Common myeloid progenitor, CD34-positive (primary cell): ENCODE results near the gene TLX1.
A peak's percentile ranks its signal among the peaks of the same experiment; 100 is the strongest.

Experiments
- CTCF ChIA-PET: fragments of 350-600 bp; sonication (Branson Sonifier 250); formaldehyde crosslinking; loops from one replicate; lab custom pipeline; 2021; ENCODE audit warnings: antibody characterized with exemption; lab: Charles Lee
- POLR2A ChIA-PET: fragments of 350-600 bp; sonication (Branson Sonifier 250); formaldehyde crosslinking; loops from one replicate; lab custom pipeline; 2021; ENCODE audit warnings: antibody characterized with exemption; lab: Charles Lee
- DNase-seq, 3 donors: peaks; one replicate each; pipeline versions ENCODE4 v3.0.0 to v3.0.0-alpha.2; 2013
- H3K27ac ChIP-seq, 2 experiments: 1 replicate in 1 of 2; 2 replicates in 1 of 2; pipeline ENCODE4 v1.7.0; 2013; ENCODE audit warnings: inconsistent platforms in 2 of 2, low read length in 2 of 2, mild to moderate bottlenecking in 2 of 2, low read depth in 1 of 2, moderate library complexity in 1 of 2; ENCODE audit not compliant: severe bottlenecking in 2 of 2, insufficient read depth in 1 of 2, poor library complexity in 1 of 2
- H3K27me3 ChIP-seq, 5 experiments: replicated peaks in 2 of 5; 1 replicate in 3 of 5; 2 replicates in 2 of 5; pipeline versions ENCODE4 v1.6.1 to v1.7.0; 2013; ENCODE audit warnings: low read length in 4 of 5, mild to moderate bottlenecking in 2 of 5, moderate library complexity in 2 of 5, inconsistent platforms in 1 of 5; ENCODE audit not compliant: insufficient read depth in 5 of 5, control insufficient read depth in 4 of 5
- H3K36me3 ChIP-seq, 4 experiments: 1 replicate in 2 of 4; 2 replicates in 2 of 4; pipeline versions ENCODE4 v1.6.1 to v1.7.0; 2013; ENCODE audit warnings: low read length in 3 of 4, control low read depth in 1 of 4, mild to moderate bottlenecking in 1 of 4; ENCODE audit not compliant: control insufficient read depth in 4 of 4, insufficient read depth in 4 of 4
- H3K4me1 ChIP-seq, 4 experiments: 1 replicate in 3 of 4; 2 replicates in 1 of 4; pipeline versions ENCODE4 v1.6.1 to v1.7.1; 2013; ENCODE audit warnings: low read length in 3 of 4, mild to moderate bottlenecking in 3 of 4, control low read depth in 1 of 4, inconsistent platforms in 1 of 4, moderate library complexity in 1 of 4; ENCODE audit not compliant: control insufficient read depth in 4 of 4, insufficient read depth in 4 of 4; ENCODE audit errors: control extremely low read depth in 1 of 4
- H3K4me3 ChIP-seq, 7 experiments: 1 replicate in 4 of 7; 2 replicates in 3 of 7; pipeline versions ENCODE4 v1.5.1 to v1.7.0; 2013; ENCODE audit warnings: mild to moderate bottlenecking in 7 of 7, low read length in 6 of 7, moderate library complexity in 6 of 7, inconsistent platforms in 2 of 7, low read depth in 2 of 7, control low read depth in 1 of 7; ENCODE audit not compliant: insufficient read depth in 4 of 7, control insufficient read depth in 1 of 7; ENCODE audit errors: extremely low read depth in 1 of 7
- H3K9me3 ChIP-seq, 5 experiments: 1 replicate in 4 of 5; 2 replicates in 1 of 5; pipeline versions ENCODE4 v1.6.1 to v1.7.1; 2013; ENCODE audit warnings: low read length in 4 of 5, mild to moderate bottlenecking in 2 of 5, inconsistent platforms in 1 of 5, low read depth in 1 of 5, moderate library complexity in 1 of 5; ENCODE audit not compliant: control insufficient read depth in 4 of 5, insufficient read depth in 2 of 5; ENCODE audit errors: control extremely low read depth in 1 of 5
- WGBS: methylation state at CpG from one replicate; pipeline ENCODE4 v1.1.5; 2013; ENCODE audit not compliant: insufficient coverage; 5-methylcytosine and 5-hydroxymethylcytosine counted together

Gene TLX1

DNA sequence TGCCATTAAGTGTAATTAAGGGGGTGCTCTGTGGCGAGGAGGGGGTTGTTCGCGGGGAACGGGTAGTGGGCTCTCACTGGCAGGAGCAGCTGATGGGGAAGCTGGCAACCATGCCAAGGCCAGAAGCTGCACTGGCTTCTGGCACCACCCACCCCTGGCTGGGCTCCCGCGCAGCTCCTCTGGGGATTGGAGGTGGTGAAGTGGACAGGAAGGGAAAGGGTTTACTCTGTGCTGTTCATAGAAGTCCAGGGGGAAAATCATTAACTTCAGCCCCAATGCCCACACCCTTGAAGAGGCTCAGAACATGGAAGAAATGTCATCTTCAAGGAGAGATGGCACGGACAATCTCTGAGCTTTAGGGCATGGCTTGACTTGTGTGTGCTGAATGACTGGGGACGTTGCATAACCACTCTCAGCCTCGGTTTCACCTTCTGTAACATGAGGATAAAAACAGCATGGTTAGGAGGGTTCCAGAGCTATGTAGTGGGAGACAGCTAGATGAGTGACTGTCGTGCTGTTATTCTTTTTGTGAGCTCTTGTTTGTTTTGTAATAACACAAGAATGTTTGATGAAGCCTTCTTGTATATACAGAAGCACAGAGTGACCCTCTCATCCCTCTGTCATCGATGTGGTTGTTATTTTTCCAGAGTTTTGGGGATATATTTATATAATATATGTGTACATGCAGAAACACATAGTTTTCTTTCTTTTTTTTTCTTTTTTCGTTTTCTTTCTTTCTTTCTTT lies 39.4 kb upstream of the TLX1 start:
- Histone ChIP-seq H3K27me3 (peaks cover 2 to 93% (median 46%) of the 10 kb centered on the region in 5 experiments), H3K4me1 (no peaks in the 10 kb centered on the region), H3K4me3 (no peak overlapping the region), H3K27ac (no peak overlapping the region), H3K36me3 (no peaks in the 10 kb centered on the region), H3K9me3 (no peaks in the 10 kb centered on the region)
- no peak for DNase-seq
- ChIA-PET POLR2A (interaction anchor here (0.7 kb wide), 1 partner anchor 221 kb away, joined by 3 read pairs; no protein-coding TSS in a partner anchor), CTCF (interaction anchor here (1.2 to 67.5 kb wide), 5 partner anchors 8 to 70 kb away, joined by 3 to 1574 read pairs (median 125); partner anchors contain the start of genes KAZALD1, PDZD7, SFXN3 and TLX1)
- 82% methylated on average over 8 of the region's 12 CpGs for WGBS

DNA sequence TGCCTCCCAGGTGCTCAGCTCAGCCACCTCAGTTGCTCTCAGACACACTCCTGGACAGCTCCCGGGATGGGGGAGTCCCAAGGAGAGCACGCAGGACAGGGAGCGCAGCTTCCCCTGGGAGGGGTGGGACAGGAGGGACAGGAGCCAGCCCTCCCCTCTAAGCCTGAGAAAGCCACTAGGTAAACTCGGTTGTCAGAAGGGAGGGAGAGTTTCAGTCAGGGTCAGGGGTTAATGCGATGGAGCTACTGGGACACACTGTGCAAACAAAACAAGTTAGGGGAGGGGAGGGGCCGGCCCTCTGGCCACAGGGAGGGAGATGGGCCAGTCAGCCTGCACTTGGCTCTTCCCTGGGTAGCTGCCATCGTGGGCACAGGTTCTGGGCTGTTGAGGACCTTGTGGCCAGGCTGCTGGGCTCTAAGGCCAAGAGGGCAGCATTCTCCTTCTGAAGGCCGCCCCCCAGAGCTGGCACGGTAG lies 38.2 kb upstream of the TLX1 start:
- ChIA-PET POLR2A (interaction anchor here (0.6 kb wide), 1 partner anchor 42 kb away, joined by 3 read pairs; no protein-coding TSS in a partner anchor), CTCF (interaction anchor here (0.9 to 67.5 kb wide), 7 partner anchors 9 to 69 kb away, joined by 3 to 1574 read pairs (median 74); partner anchors contain the start of genes KAZALD1, PDZD7, SFXN3 and TLX1)
- H3K36me3 ChIP-seq: no peaks in the 10 kb centered on the region
- H3K9me3 ChIP-seq: no peaks in the 10 kb centered on the region
- 55% methylated on average over 6 of the region's 9 CpGs for WGBS
- no peak overlapping the region for H3K27ac ChIP-seq
- no peak overlapping the region for H3K4me3 ChIP-seq
- H3K27me3 ChIP-seq: peaks cover 2 to 92% (median 37%) of the 10 kb centered on the region in 5 experiments
- no peaks in the 10 kb centered on the region for H3K4me1 ChIP-seq
- DNase-seq: no peak

GRCh38 chr10:101094121-101094879 lies 36.8 kb upstream of the TLX1 start:
- no peak for DNase-seq
- H3K9me3 ChIP-seq: peaks cover 0 to 2% (median 0%) of the 10 kb centered on the region in 5 experiments
- peaks cover 2 to 88% (median 24%) of the 10 kb centered on the region in 5 experiments for H3K27me3 ChIP-seq
- POLR2A ChIA-PET: no interaction called here
- 80% methylated on average over 11 of the region's 14 CpGs for WGBS
- H3K4me3 ChIP-seq: no peak overlapping the region
- CTCF ChIA-PET: interaction anchor here (0.7 to 67.5 kb wide), 11 partner anchors 8 to 63 kb away, joined by 3 to 1574 read pairs (median 32); partner anchors contain the start of genes KAZALD1, PDZD7, SFXN3 and TLX1
- H3K36me3 ChIP-seq: no peaks in the 10 kb centered on the region
- H3K27ac ChIP-seq: no peak overlapping the region
- no peaks in the 10 kb centered on the region for H3K4me1 ChIP-seq

GRCh38 chr10:101095004-101095403 lies 36.1 kb upstream of the TLX1 start:
- Histone ChIP-seq H3K36me3 (no peaks in the 10 kb centered on the region), H3K4me1 (no peaks in the 10 kb centered on the region), H3K27me3 (peaks cover 2 to 88% (median 25%) of the 10 kb centered on the region in 5 experiments), H3K4me3 (no peak overlapping the region), H3K27ac (no peak overlapping the region), H3K9me3 (peaks cover 0 to 5% (median 0%) of the 10 kb centered on the region in 5 experiments)
- DNase-seq: no peak
- ChIA-PET CTCF (interaction anchor here (1.1 to 67.5 kb wide), 12 partner anchors 11 to 58 kb away, joined by 3 to 1574 read pairs (median 22); partner anchors contain the start of genes KAZALD1, PDZD7, SFXN3 and TLX1), POLR2A (interaction anchor here (1.3 kb wide), 1 partner anchor 47 kb away, joined by 4 read pairs; no protein-coding TSS in a partner anchor)
- 65% methylated on average over 4 of the region's 6 CpGs for WGBS

DNA sequence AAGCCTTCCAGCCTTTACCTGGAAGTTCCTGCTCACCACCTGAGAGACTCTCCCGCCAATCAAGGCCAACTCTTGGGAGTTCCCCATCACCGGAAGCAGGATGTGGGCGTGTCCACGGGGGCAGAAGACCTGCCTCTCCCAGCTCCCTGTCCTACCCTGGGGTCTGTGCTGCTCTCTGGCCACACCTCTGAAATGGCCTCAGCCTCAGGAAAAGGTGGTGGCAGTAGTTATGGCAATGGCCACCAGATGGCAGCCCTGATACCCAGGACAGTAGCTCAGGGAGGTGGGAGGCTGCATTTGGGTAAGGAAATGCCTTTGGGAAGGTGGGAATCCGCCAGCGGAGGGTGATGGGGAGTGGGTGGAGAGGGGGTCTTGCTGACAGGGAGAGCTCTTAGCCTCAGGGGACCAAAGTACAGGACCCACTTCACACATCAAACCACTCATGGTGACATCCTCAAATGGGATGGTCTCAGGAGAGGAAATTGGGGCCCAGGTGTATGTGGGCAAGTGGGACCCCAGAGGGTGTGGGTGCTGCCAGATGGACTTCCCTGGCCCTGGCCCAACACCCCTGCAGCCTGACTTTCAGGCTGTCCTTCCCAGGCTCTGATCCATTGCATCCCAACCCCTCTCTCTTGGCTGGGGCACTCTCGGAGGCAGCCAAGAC lies 35.4 kb upstream of the TLX1 start:
- DNase-seq: peak; percentile 57 to 72 (median 60)
- ChIA-PET POLR2A (interaction anchor here (1.3 kb wide), 1 partner anchor 46 kb away, joined by 4 read pairs; no protein-coding TSS in a partner anchor), CTCF (interaction anchor here (1.0 to 67.5 kb wide), 17 partner anchors 10 to 151 kb away, joined by 3 to 1574 read pairs (median 5); partner anchors contain the start of genes KAZALD1, PDZD7, SFXN3 and TLX1)
- Histone ChIP-seq H3K4me3 (no peak overlapping the region), H3K27ac (no peak overlapping the region), H3K9me3 (peaks cover 0 to 5% (median 0%) of the 10 kb centered on the region in 5 experiments), H3K4me1 (no peaks in the 10 kb centered on the region), H3K36me3 (no peaks in the 10 kb centered on the region), H3K27me3 (peaks cover 2 to 88% (median 23%) of the 10 kb centered on the region in 5 experiments)
- WGBS: 0% methylated on average over 4 of the region's 7 CpGs

- WGBS: 85% methylated on average over 3 of the region's 4 CpGs
- CTCF ChIA-PET: interaction anchor here (1.0 to 67.5 kb wide), 16 partner anchors 9 to 150 kb away, joined by 3 to 1574 read pairs (median 5); partner anchors contain the start of genes KAZALD1, PDZD7, SFXN3 and TLX1
- H3K27ac ChIP-seq: no peak overlapping the region
- peaks cover 0 to 5% (median 0%) of the 10 kb centered on the region in 5 experiments for H3K9me3 ChIP-seq
- H3K4me1 ChIP-seq: no peaks in the 10 kb centered on the region
- no peak for DNase-seq
- H3K36me3 ChIP-seq: no peaks in the 10 kb centered on the region
- H3K27me3 ChIP-seq: peaks cover 2 to 88% (median 21%) of the 10 kb centered on the region in 5 experiments
- POLR2A ChIA-PET: interaction anchor here (1.3 kb wide), 1 partner anchor 46 kb away, joined by 4 read pairs; no protein-coding TSS in a partner anchor
- H3K4me3 ChIP-seq: no peak overlapping the region
Measured at GRCh38 chr10:101096378-101096777, 34.7 kb upstream of the TLX1 start.
